A172 (cell line): ENCODE results near the gene KANK4. TPM values are rescaled to one million over a fixed set of nuclear protein-coding genes. Genes with fewer than 3 reads are reported as not detected.
"Not testable (repeated sequence)": the region's sequence is repeated elsewhere in the genome, so short reads cannot be mapped to it uniquely, and the experiment has no call there.

Source experiments
- DNase-seq: peaks from one replicate; pipeline ENCODE4 v3.0.0-alpha.2; 2015; ENCODE audit warnings: low spot score
- total RNA-seq: library from RNA; depleted of rRNA; stranded (reverse); fragments of >200 nt; shearing (Covaris generic); gene quantifications from 2 replicates; pipeline ENCODE4 v1.2.3, GENCODE V29; 2014

The KANK4 gene
- total RNA-seq, 1 experiment from 2014 or later, result 0.09 TPM

- peak; percentile 41 for DNase-seq
Measured at GRCh38 chr1:62271948-62272728, 47.1 kb downstream of the KANK4 start.

- DNase-seq, result no peak
Measured at GRCh38 chr1:62271134-62271533, 48.1 kb downstream of the KANK4 start.

GRCh38 chr1:62269851-62270495 lies 49.3 kb downstream of the KANK4 start:
- no peak for DNase-seq

GRCh38 chr1:62269439-62269838 lies 49.8 kb downstream of the KANK4 start:
- no peak for DNase-seq

GRCh38 chr1:62268315-62268714 lies 50.9 kb downstream of the KANK4 start:
- no peak for DNase-seq

DNA sequence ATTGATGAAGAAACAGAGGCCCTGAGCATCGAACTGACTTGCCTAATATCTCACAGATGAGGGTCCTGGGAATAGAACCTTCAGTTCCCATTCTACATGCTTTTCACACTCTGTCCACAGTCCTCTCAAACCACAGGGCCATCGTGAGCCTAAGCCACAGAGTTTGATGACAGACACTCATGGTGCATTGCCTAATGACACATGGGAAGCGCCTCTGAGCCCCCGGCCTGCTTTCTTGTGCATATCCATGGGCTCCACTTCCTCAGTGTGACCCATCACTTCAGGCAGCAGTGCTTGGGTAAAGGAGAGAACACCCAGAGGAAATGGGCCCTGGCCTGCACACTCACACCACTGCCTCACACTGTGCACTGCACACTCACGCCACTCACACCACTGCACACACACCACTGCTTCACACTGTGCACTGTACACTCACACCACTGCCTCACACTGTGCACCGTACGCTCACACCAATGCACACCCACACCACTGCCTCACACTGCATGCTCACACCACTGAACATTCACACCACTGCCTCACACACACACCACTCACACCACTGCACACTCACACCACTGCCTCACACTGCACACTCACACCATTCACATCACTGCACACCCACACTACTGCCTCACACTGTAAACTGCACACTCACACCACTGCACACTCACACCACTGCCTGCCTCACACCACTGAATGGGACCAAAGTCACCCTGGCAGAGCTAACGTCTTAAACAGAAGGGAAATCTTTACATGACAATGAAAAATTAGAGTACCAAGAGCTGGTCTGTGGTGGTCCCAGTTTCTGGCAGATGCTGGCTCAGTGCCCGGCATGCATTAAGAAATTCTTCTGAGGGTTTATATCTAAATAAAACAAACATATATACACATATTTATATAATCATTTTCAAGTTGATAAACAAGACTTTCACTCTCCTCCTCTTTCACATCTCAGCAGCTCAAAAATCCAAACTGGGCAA lies 53.0 kb downstream of the KANK4 start:
- no peak for DNase-seq

DNA sequence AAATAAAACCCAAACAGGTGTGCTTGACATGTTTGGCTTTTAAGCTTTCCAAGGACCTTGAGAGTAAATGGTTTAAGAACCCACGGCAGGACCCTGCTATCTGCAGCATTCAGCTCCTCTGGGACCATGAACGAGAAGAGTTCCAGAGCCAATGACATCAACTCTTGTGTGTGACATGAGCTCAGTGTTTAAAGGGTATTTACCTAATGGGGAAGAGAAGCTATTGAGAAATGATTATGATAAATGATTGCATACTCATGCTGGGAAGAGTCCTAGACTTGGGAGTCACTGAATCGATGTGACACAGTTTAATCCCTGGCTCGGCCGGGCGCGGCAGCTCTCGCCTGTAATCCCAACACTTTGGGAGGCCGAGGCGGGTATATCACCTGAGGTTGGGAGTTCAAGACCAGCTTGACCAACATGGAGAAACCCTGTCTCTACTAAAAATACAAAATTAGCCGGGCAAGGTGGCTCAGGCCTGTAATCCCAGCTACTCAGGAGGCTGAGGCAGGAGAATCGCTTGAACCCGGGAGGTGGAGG lies 55.4 kb downstream of the KANK4 start:
- no peak for DNase-seq

DNA sequence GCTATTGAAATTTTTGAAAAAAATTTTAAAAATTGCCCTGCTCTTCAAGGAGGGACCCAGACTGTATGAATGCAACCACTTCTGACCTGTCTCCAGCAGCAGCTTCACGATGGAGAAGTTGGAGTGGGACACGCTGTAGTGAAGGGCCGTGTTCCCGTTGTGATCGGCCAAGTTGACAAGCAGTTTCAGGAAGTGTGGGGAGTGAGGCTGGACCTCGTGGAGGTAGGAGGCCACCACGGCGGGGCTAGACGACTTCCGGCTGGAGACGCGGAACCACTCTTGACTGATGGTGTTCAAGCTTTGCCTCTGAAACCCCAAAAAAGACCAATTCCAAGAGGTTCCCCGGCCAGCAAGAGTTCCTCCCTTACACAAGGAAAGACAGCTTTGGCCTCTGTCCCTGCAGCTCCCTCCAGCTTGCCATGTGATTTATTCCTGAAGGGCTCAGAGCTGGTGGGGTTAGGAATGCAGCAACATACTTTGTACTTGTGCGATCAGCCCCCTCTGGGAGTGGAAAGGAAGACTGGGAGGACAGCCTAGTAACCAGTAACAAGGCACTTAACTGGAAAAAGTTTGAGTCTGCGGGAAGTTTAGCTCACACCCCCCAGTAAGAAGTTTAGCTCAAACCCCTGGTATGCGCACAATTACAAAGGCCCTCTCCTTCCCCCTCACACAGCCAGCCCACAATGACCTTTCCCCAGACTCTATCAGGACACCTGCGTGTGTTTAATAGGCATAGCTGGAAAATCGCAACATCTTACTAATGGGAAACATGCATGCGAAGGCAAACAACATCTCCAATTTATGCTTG lies 56.0 kb downstream of the KANK4 start:
- no peak for DNase-seq

DNA sequence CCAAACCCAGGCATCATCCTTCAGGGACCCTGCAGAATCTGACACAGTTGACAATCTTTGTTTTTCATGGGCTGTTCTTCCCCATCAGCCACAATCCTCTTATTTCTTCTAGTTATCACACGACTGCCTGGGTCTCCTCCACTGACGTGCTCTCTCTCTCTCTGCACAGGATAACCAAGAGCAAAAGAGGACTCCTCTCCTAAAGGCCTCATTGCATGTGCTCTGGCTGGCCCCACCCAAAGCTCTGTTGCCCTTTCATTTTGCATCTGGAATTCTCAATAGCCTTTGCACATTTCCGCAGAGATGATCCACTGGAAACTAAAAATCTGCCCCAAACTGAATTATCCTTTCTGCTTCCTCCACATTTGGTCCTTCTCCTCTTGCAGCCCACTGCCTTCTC lies 58.5 kb downstream of the KANK4 start:
- no peak for DNase-seq

DNA sequence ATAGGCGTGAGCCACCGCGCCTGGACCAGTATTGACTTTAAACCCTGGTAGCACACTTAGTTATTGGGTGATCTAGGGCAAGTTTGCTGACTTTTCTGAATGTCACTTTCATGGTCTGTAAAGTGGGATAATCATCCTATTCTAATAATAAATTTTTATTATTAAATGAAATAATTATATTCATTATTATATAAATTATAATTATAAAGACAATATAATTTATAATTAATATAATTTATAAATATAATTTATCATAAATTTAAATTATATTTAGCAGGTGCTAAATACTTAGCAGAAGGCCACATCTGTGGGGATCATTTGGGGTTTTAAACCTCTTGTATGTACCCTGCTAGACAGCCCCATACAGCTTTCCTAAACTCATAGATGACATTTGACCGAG lies 59.7 kb downstream of the KANK4 start:
- no peak for DNase-seq

DNA sequence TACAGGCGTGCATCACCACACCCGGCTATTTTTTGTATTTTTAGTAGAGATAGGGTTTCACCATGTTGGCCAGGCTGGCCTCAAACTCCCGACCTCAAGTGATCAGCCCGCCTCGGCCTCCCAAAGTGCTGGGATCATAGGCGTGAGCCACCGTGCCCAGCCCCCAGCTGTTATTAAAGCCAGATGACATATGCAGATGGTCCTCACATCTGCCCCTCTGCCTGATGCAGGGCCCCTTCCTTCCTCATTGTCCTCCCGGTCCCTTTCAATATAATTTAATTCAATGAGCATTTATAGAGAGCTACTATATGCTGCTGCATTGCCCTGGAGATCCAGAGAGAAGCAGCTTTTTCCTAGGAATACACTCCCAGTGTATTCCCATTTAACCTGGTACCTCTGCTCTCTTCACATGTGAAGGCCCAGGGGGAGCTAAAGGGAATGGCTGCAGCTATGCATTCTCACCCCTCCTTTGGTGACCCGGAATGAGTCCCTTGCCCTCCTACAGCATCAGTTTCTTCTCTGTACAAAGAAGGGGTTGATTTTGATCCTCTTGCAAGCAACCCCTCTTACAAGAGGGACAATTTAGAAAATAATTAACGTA lies 69.0 kb downstream of the KANK4 start:
- no peak for DNase-seq

DNA sequence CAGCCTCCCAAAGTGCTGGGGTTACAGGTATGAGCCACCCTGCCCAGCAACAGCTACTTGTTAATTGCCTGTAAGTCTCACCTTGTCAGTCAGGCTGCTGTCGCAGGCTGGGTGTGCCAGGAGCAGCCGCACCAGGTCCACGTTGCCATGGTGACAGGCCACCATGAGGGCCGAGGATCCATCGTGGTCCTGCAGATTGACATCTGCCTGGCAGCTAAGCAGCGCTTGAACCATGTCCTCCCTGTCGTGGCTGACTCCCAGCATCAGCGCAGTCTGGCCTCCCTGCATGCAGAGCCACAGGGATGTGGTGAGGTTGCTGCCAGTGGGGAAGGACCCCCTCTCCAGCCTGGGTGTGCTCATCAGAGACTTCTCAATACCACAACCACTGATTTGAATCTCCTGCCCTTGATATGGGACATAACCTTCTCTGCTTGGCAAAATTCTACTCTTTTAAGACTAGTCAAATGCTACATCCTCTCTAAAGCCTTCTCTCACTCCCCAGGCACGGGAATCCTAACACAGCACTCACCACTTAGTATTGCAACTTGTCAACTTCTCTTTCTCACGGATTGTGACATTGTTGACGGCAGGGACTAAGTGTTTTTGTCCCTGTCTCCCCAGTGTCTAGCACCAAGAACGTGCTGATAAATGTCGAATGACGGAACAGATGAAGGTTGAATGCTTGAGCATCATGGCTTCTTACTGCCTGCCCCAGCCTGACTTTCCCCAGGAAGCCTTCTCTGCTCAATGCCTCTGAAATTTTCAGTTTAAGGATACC lies 71.7 kb downstream of the KANK4 start:
- DNase-seq, result no peak

DNA sequence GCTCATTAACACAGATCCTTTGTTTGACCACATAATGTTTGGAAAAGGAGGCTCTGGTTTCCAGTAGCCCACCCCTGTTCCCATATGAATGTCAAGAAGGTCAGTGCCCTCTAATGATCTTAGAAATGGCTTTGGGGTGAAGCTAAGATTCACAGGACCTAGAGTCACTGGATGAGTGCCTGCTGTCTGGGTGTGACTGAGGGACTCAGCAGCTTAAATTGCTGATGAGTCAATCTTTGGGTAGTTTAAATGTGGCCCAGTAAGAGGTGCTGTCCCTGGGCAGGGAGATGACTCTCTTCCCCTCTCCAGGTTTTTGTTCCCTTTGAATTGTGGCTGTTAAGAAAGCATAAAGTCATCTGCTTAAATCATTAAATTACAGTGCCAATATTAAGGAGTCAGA lies 74.0 kb downstream of the KANK4 start:
- DNase-seq, result peak; percentile 42

DNA sequence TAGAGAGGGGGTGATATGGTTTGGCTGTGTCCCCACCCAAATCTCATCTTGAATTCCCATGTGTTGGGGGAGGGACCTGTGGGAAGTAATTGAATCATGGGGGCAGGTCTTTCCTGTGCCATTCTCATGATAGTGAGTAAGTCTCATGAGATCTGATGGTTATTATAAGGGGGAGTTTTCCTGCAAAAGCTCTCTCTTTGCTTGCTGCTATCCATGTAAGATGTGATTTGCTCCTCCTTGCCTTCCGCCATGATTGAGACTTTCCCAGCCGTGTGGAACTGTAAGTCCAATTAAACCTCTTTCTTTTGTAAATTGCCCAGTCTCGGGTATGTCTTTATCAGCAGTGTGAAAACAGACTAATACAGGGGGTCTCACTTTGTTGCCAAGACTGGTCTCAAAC lies 74.9 kb downstream of the KANK4 start:
- not testable (repeated sequence) for DNase-seq

GRCh38 chr1:62241371-62242131 lies 77.7 kb downstream of the KANK4 start:
- no peak for DNase-seq

DNA sequence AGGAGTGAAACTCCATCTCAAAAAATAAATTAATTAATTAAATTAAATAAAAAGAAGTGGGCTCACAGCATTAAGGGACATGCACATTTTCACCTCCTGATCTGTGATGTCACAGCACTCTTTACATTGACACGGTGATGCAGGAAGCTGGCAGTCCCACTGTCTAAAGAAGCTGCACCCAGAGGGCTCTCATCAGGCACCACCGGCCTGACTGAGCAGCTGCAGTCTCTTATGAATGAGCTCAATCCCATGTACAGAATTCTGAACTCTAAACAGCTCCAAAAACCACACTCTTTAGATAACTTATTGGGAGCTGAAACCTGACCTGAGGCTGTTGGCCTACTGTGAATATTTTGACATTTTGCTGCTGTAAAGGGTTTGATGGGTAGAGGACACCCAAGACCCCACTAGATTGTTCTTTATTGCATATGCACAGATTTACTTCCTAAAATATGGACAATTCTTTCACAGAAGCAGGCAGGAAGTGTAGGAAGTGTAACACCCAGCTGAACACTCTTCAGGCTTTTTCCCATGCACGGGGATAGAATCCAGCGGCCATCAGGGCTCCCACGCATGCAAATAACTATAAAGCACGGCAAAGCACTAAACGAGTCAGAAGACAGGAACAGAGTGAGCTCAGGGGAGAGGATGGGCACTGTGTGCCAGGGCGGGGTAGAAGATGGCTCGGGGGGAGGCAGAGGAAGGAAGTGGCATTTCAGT lies 78.4 kb downstream of the KANK4 start:
- no peak for DNase-seq

DNA sequence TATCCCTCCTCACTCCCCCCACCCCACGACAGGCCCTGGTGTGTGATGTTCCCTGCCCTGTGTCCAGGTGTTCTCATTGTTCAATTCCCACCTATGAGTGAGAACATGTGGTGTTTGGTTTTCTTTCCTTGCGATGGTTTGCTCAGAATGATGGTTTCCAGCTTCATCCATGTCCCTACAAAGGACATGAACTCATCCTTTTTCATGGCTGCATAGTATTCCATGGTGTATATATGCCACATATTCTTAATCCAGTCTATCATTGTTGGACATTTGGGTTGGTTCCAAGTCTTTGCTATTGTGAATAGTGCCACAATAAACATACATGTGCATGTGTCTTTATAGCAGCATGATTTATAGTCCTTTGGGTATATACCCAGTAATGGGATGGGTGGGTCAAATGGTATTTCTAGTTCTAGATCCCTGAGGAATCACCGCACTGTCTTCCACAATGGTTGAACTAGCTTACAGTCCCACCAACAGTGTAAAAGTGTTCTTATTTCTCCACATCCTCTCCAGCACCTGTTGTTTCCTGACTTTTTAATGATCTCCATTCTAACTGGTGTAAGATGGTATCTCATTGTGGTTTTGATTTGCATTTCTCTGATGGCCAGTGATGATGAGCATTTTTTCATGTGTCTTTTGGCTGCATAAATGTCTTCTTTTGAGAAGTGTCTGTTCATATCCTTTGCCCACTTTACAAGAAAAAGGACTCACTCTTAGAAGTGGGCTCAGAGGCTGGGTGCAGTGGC lies 79.4 kb downstream of the KANK4 start:
- DNase-seq, result not testable (repeated sequence)

DNA sequence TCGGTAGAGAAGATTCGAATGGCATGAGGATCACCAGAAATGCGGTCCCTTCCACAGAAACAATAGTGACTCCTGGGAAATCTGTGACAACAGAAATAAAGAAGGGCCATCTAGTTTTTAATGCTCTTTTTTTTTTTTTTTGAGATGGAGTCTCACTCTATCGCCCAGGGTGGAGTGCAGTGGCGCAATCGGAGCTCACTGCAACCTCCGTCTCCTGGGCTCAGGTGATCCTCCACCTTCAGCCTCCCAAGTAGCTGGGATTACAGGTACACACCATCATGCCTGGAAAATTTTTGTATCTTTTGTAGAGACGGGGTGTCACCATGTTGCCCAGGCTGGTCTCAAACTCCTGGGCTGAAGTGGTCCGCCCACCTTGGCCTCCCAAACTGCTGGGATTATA lies 80.7 kb downstream of the KANK4 start:
- no peak for DNase-seq
